Body of pancreas (tissue), 4 donors: ENCODE results near the gene GNPNAT1.

Source experiments
- POLR2A ChIP-seq, 3 donors: fragments of 450-650 bp; IDR thresholded peaks; one replicate each; pipeline ENCODE4 v1.6.1; 2016; ENCODE audit warnings: antibody characterized with exemption in 3 of 3, mild to moderate bottlenecking in 2 of 3
- TF ChIP-seq, protein P1 (sequence below), 7 experiments: fragments of 450-650 bp in 4 of 7; fragments of 200-600 bp in 3 of 7; sonication (generic) in 3 of 7; IDR thresholded peaks; one replicate each; pipeline ENCODE4 v1.5.1; 2016 to 2019; ENCODE audit warnings: antibody characterized with exemption in 7 of 7

- TF ChIP-seq, protein P1, sequence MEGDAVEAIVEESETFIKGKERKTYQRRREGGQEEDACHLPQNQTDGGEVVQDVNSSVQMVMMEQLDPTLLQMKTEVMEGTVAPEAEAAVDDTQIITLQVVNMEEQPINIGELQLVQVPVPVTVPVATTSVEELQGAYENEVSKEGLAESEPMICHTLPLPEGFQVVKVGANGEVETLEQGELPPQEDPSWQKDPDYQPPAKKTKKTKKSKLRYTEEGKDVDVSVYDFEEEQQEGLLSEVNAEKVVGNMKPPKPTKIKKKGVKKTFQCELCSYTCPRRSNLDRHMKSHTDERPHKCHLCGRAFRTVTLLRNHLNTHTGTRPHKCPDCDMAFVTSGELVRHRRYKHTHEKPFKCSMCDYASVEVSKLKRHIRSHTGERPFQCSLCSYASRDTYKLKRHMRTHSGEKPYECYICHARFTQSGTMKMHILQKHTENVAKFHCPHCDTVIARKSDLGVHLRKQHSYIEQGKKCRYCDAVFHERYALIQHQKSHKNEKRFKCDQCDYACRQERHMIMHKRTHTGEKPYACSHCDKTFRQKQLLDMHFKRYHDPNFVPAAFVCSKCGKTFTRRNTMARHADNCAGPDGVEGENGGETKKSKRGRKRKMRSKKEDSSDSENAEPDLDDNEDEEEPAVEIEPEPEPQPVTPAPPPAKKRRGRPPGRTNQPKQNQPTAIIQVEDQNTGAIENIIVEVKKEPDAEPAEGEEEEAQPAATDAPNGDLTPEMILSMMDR (IDR thresholded peaks at IDR 0.05): no peak
- no peak for TF ChIP-seq POLR2A (IDR thresholded peaks at IDR 0.05)
Measured at GRCh38 chr14:52827426-52827825, 36.0 kb upstream of the GNPNAT1 start.
